ENCODE data around the gene ADAM19.

Gene ADAM19

DNA sequence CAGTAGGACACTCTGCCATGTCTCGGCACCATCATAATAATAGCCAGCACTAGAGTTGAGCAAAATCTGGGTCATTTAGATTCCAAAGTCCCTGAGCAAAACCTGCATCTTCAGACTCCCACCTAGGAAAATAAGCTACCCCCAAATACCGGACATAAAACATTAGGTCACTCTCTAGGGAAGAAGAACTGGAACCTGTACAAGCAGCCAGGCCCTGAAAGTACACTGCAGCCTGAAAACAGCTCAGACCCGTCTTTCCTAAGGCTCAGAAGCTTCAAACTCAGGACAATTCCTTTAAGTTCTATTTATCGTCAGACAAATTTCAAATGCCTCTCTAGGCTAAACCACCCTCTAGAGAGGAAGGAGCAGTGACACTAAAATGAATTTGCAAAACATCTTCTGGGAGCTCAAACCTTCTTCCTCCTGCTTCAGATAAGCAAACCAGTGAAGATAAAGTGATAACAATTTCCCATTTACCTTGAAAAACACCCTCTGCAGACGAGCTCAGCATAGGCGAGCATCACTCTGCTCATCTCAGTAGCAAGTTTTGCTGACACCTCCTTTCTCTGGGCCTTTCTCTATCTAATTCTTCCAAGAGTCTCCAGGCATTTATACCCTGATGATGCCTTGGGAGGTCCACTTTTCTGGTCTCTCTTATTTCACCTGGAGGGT, 34.0 kb downstream of the ADAM19 start:
- DNase-seq = peak; percentile 81

- peak; percentile 91 for DNase-seq
Measured at GRCh38 chr5:157540707-157541446, 34.7 kb downstream of the ADAM19 start.

- DNase-seq = peak; percentile 47
Measured at GRCh38 chr5:157540124-157540523, 35.5 kb downstream of the ADAM19 start.

DNA sequence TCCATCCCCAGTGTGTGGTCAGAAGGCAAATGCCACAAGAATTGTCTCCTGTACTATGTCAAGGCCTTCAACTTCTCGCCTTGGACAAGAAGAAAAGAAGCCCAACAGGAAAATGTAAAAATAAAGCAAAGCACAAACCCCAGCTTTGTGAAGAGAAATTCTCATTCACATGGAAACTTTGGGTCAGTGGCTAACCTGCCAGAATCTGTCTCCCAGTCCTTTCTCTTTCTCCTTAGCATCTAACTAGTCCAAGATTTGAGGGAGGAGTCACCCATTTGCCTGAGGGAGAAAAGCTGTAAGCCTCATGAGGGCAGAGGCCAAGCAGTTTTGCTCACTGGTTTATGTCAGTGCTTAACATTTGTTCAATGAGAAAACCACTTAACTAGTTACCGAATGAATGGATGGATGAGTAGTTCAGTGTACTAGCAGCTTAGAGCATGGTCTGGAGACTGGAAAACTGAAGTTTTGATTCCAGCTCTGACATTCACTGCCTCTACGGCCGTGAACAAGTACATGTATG, 36.0 kb downstream of the ADAM19 start:
- peak; percentile 47 for DNase-seq

DNA sequence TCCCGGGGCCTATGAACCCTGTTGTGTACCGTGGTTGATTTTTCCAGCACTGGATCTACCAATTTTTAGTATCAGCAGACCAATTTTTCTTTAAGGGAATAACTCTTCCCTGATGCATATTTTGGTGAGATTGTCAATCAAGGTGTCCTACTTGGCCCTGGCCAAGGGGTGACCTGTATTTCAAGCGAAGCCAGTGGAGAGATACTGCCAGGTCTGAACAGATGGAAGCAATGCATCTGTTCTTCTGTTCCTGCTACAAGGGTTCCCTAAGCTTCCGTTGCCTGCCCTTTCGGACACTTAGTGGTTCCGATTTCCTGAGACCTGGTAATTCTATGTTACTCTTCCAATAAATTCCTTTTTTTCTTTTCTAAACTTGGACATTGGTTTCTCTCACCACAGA, 37.3 kb downstream of the ADAM19 start:
- no peak for DNase-seq

DNA sequence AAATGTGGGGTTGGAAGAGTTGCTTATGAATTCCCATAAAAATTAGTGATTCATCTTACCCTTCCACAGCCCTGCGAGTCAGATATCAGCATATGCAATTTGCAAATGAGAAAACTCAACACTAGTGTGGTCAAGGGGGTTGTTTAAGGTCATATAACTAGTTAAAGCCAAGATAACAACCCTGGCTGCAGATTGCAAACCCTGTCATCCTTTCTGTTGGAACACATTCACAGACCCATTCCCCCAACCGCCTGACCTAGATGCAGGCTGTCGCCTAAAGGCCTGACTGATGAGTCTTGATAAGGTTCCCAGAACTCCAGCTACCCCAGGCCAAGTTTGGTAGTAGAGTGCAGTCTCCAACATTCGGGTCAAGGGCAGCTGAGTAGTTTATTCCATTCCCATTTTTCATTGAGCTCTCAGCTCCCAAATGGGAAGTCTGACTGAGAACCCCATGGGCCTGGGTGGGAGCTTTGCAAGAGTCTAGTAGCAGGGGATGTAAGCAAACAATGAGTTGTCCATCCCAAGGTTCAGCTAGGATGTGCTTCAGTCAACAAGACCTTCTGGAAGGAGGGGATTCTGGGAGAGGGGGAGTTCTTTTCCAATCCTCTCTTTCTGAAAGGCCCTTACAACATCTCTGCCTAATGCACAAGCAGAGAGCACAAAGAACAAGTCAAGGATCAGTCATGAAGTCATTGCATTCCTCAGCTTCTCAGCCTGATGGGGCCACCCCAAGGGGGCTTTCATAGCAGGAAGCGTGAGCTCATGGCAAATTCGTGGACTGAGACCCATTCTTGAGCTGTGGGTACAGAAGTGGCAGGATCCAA, 40.3 kb downstream of the ADAM19 start:
- DNase-seq = no peak

- no peak for DNase-seq
Measured at GRCh38 chr5:157533011-157533481, 42.5 kb downstream of the ADAM19 start.

GRCh38 chr5:157532022-157532421, 43.6 kb downstream of the ADAM19 start:
- DNase-seq = no peak

GRCh38 chr5:157530226-157530972, 45.2 kb downstream of the ADAM19 start:
- no peak for DNase-seq

DNA sequence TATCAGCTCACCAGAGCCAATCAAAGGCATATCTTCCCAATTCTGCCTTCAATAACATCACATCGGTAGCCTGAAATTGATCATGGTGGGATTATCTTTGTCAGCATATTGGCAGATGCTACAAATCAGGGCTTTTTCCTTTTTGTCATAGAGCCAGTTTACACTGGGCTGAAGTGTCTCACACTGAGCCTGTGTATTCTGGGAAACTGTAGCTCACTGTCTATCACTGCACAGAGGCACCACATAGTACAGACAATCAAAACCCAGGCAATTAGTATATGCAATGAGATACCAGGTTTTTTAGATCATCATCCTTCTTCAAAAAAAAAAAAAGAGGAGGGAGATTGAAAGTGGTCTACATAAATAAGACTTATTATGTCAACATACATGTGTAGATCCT, 46.6 kb downstream of the ADAM19 start:
- DNase-seq = no peak

- no peak for DNase-seq
Measured at GRCh38 chr5:157528036-157528632, 47.4 kb downstream of the ADAM19 start.

DNA sequence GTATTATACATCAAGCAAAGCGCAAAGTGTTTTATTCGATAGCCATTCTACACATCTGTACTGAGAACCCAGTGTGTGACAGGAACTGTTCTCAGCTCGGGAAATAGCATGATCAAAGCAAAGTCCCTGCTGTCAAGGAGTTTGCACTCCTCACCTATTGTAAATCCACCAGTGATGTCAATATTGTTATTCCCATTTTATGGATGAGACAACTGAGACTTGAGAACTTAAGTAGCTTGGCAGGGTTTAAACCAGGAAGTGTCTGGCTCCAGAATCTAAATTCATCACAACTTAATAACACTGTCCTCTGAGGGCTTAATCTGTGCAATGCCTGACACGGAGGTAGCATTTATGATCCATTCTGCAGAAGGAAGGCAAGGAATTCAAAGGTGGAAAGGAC, 50.7 kb downstream of the ADAM19 start:
- DNase-seq = no peak

GRCh38 chr5:157523976-157524375, 51.6 kb downstream of the ADAM19 start:
- no peak for DNase-seq

DNA sequence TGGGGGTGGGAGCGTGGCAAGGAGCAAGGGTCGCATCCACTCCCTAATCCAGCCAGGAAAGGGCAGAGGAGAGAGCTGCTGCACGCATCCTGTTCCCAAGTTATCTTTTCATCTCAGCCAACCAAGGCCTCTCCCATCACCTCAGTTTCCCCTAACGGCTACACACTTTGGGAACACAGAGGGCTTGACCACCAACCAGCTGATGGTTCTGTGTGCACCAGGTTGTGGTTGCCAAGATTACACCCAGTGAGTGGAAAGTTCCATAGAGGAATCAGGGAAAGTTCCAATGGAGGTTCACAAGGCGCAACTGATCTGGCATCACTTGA, 53.9 kb downstream of the ADAM19 start:
- DNase-seq = no peak

DNA sequence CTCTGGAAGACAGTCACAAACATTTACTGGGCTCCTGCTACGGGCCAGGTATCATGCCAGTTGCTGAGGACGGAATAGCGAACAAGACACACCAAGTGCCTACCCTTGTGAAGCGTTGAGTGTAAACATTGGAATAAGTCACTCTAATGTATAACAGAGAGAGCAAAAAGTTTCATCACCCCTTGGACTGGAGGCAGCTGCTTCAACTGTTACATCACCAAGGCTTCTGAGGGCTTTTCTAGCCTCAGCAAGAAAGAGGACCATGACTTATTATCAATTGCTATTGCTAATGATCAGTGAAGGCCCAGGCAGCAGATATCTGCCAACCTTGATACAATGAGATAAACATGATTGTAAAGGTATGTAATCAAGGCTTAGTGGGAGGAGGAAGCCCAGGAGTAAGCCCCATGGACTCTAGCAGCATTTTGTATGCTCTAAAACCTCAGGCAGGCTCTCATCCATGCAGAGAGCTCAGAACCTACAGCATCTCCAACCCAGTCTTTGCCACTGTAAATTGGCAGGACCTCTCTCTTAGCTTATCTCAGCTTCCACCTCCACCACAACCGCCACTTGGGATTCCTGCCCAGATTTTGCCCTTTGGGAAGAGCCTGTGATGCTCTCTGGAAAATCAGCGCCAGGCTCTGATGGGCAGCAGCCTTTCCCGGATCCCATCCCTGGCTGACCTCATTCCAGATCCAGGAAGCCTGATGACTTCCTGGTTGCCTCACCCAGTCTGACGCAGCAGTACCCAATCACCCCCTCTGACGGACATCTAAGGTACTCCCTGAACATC, 54.5 kb downstream of the ADAM19 start:
- DNase-seq = no peak

DNA sequence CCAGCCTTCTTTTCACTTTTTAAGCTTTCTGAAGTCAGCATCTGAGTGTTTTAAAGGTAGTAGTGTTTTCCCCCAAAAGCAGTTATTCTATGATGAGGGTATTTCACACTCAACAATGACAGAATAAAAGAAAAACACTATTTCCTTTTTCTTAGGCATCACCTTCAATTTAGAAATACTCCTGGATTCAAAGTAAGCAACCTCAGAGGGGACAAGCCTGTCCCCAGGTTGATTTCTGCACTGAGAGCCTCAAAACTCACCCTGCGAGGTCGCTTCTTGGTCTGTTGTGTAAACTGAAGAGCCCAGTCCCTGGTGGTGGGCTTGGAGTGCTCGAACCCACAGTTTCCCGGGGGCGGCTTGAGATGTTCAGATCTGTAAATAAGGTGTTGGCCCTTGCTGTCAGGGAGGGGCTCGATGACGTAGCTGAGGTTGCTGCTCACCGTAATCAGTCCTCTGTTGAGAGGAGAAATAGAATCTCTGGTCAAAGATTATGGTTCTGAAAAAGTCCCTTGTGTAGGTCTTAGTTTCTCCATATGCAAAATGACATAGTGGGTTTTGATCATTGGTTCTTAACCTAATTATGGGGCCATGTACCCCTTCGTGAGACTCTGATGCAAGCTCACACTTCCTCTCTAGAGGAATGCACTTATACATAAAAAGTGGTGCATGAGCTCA, 55.9 kb downstream of the ADAM19 start:
- no peak for DNase-seq

DNA sequence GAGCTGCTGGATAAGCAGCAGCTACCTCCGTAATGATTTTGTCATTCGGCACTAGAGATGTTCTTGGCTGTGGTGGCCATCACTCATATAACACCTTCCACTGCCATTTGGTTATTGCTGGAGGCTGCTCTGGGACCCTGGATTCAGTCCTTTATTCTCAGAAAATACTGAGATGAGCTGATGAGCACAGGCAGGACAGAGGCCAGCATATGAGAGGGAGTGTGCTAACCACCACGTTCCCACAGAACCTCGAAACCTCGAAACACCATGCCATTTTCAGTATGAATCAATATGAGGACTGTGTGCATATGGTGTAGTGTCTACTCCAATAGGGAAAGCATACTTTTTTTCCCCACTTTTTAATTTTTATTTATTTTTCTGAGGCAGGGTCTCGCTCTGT, 56.6 kb downstream of the ADAM19 start:
- peak; percentile 63 for DNase-seq

DNA sequence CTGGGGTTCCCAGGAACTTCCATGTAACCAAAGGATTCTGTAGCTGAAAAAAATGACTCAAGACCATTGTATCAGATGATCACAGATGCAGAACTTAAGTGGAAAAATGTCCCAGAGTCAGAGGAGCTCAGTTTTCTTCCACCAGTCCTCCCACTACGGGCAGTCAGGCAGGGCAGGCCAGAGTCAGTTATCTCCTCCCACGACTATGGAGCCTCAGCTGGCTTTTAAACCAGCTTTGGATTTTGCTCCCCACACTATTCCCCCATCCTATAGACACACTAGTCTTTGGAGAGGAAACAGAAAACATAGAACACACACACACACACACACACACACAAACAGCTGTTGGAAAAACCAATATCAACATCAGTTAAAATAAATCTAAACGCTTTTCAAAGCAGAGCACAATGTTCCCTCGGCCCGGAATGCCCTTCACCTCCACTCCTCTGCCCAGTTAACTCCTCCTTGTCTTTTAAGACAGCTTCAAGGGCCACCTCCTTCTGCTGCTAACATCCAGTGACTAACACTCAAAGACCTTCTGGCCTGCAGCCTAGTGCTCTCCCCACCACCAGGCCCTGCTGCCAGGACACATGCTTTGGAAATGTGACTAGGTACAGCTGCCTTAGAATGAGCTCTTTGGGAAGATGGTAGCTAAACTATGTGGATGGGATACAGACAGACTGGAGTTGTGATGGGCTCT, 58.8 kb downstream of the ADAM19 start:
- no peak for DNase-seq

GRCh38 chr5:157516006-157516405, 59.6 kb downstream of the ADAM19 start:
- peak; percentile 28 for DNase-seq

GRCh38 chr5:157514974-157515373, 60.6 kb downstream of the ADAM19 start:
- no peak for DNase-seq

Data from activated CD4-positive, alpha-beta T cell treated with anti-CD3 and anti-CD28 coated beads, Interleukin-10, Interleukin-2, amounts not matched to agents 100 ng/mL and 50 ng/mL, durations not matched to agents 16 hours and 8 hours (primary cell).